ENCODE data around the gene TMUB2.

Gene TMUB2

GRCh38 chr17:44188576-44189403, 2.0 kb downstream of the TMUB2 start:
- Mint-ChIP-seq H3K36me3 (ENCODE audit: low read depth) (peaks cover 76% of the 10 kb centered on the region), H3K4me1 (ENCODE audit: low read depth) (peaks cover 71% of the 10 kb centered on the region), H3K27ac (peak overlapping the region; percentile 99), H3K9me3 (no peaks in the 10 kb centered on the region), H3K27me3 (no peaks in the 10 kb centered on the region), H3K4me3 (peak overlapping the region; percentile 99)
- intact Hi-C loops (cut with micrococcal nuclease), result loop anchor here (5.0 kb wide), 1 partner anchor 46 kb away; the partner anchor contains the start of gene HROB

GRCh38 chr17:44190481-44190880, 3.7 kb downstream of the TMUB2 start:
- H3K4me1 Mint-ChIP-seq (ENCODE audit: low read depth), result peaks cover 65% of the 10 kb centered on the region
- H3K27ac Mint-ChIP-seq, result no peak overlapping the region
- H3K27me3 Mint-ChIP-seq, result no peaks in the 10 kb centered on the region
- H3K9me3 Mint-ChIP-seq, result no peaks in the 10 kb centered on the region
- intact Hi-C loops (cut with micrococcal nuclease), result no loop called here
- no peak overlapping the region for H3K4me3 Mint-ChIP-seq
- peaks cover 84% of the 10 kb centered on the region for H3K36me3 Mint-ChIP-seq (ENCODE audit: low read depth)

- Mint-ChIP-seq H3K27me3 (no peaks in the 10 kb centered on the region), H3K4me3 (no peak overlapping the region), H3K9me3 (no peaks in the 10 kb centered on the region), H3K36me3 (ENCODE audit: low read depth) (peaks cover 89% of the 10 kb centered on the region), H3K4me1 (ENCODE audit: low read depth) (peaks cover 69% of the 10 kb centered on the region), H3K27ac (peak overlapping the region; percentile 82)
- intact Hi-C loops (cut with micrococcal nuclease), result no loop called here
These were observed 4.6 kb downstream of the TMUB2 start for GRCh38 chr17:44191369-44191768.

- H3K36me3 Mint-ChIP-seq (ENCODE audit: low read depth), result peaks cover 89% of the 10 kb centered on the region
- no peaks in the 10 kb centered on the region for H3K9me3 Mint-ChIP-seq
- H3K4me3 Mint-ChIP-seq, result peak overlapping the region; percentile 32
- H3K4me1 Mint-ChIP-seq (ENCODE audit: low read depth), result peaks cover 75% of the 10 kb centered on the region
- no peaks in the 10 kb centered on the region for H3K27me3 Mint-ChIP-seq
- intact Hi-C loops (cut with micrococcal nuclease), result no loop called here
- H3K27ac Mint-ChIP-seq, result peak overlapping the region; percentile 82
These were observed 5.2 kb downstream of the TMUB2 start for GRCh38 chr17:44191941-44192496.

GRCh38 chr17:44192750-44193149, 6.0 kb downstream of the TMUB2 start:
- intact Hi-C loops (cut with micrococcal nuclease), result no loop called here
- Mint-ChIP-seq H3K4me3 (no peak overlapping the region), H3K27ac (peak overlapping the region; percentile 82), H3K4me1 (ENCODE audit: low read depth) (peaks cover 82% of the 10 kb centered on the region), H3K36me3 (ENCODE audit: low read depth) (peaks cover 92% of the 10 kb centered on the region), H3K27me3 (no peaks in the 10 kb centered on the region), H3K9me3 (no peaks in the 10 kb centered on the region)

- no peaks in the 10 kb centered on the region for H3K27me3 Mint-ChIP-seq
- intact Hi-C loops (cut with micrococcal nuclease), result no loop called here
- H3K4me3 Mint-ChIP-seq, result no peak overlapping the region
- no peaks in the 10 kb centered on the region for H3K9me3 Mint-ChIP-seq
- peaks cover 81% of the 10 kb centered on the region for H3K4me1 Mint-ChIP-seq (ENCODE audit: low read depth)
- H3K27ac Mint-ChIP-seq, result peak overlapping the region; percentile 82
- H3K36me3 Mint-ChIP-seq (ENCODE audit: low read depth), result peaks cover 97% of the 10 kb centered on the region
These were observed 6.7 kb downstream of the TMUB2 start for GRCh38 chr17:44193326-44194084.

GRCh38 chr17:44197107-44197506, 10.3 kb downstream of the TMUB2 start:
- H3K4me1 Mint-ChIP-seq (ENCODE audit: low read depth), result peaks cover 72% of the 10 kb centered on the region
- H3K36me3 Mint-ChIP-seq (ENCODE audit: low read depth), result peaks cover 76% of the 10 kb centered on the region
- intact Hi-C loops (cut with micrococcal nuclease), result no loop called here
- peak overlapping the region; percentile 94 for H3K27ac Mint-ChIP-seq
- peak overlapping the region; percentile 83 for H3K4me3 Mint-ChIP-seq
- no peaks in the 10 kb centered on the region for H3K27me3 Mint-ChIP-seq
- no peaks in the 10 kb centered on the region for H3K9me3 Mint-ChIP-seq

- H3K4me1 Mint-ChIP-seq (ENCODE audit: low read depth), result peaks cover 72% of the 10 kb centered on the region
- no peaks in the 10 kb centered on the region for H3K27me3 Mint-ChIP-seq
- peak overlapping the region; percentile 94 for H3K27ac Mint-ChIP-seq
- intact Hi-C loops (cut with micrococcal nuclease), result no loop called here
- H3K36me3 Mint-ChIP-seq (ENCODE audit: low read depth), result peaks cover 66% of the 10 kb centered on the region
- H3K9me3 Mint-ChIP-seq, result no peaks in the 10 kb centered on the region
- H3K4me3 Mint-ChIP-seq, result peak overlapping the region; percentile 83
These were observed 11.4 kb downstream of the TMUB2 start for GRCh38 chr17:44197980-44198720.

- Mint-ChIP-seq H3K27me3 (no peaks in the 10 kb centered on the region), H3K4me1 (ENCODE audit: low read depth) (peaks cover 72% of the 10 kb centered on the region), H3K4me3 (peak overlapping the region; percentile 83), H3K27ac (peak overlapping the region; percentile 94), H3K36me3 (ENCODE audit: low read depth) (peaks cover 58% of the 10 kb centered on the region), H3K9me3 (no peaks in the 10 kb centered on the region)
- intact Hi-C loops (cut with micrococcal nuclease), result no loop called here
These were observed 12.2 kb downstream of the TMUB2 start for GRCh38 chr17:44198721-44199552.

GRCh38 chr17:44199553-44200477, 13.0 kb downstream of the TMUB2 start, which contains the start of gene ATXN7L3:
ATXN7L3 (minus strand) TSS chr17:44199884; CDS start chr17:44198070, 1,814 bp downstream.
- Mint-ChIP-seq H3K4me1 (ENCODE audit: low read depth) (peaks cover 75% of the 10 kb centered on the region), H3K36me3 (ENCODE audit: low read depth) (peaks cover 49% of the 10 kb centered on the region), H3K27me3 (no peaks in the 10 kb centered on the region), H3K9me3 (no peaks in the 10 kb centered on the region), H3K4me3 (peak within 1 kb of the TSS; percentile 92), H3K27ac (peak within 1 kb of the TSS; percentile 97)
- intact Hi-C loops (cut with micrococcal nuclease), result loop anchor here (1.0 to 10.0 kb wide), 3 partner anchors 14 to 305 kb away; partner anchors contain the start of genes GPATCH8, TMUB2 and UBTF

GRCh38 chr17:44200478-44201155, 13.8 kb downstream of the TMUB2 start:
- H3K27ac Mint-ChIP-seq, result peak overlapping the region; percentile 97
- H3K4me3 Mint-ChIP-seq, result peak overlapping the region; percentile 92
- peaks cover 41% of the 10 kb centered on the region for H3K36me3 Mint-ChIP-seq (ENCODE audit: low read depth)
- H3K27me3 Mint-ChIP-seq, result no peaks in the 10 kb centered on the region
- intact Hi-C loops (cut with micrococcal nuclease), result loop anchor here (1.0 to 10.0 kb wide), 3 partner anchors 14 to 304 kb away; partner anchors contain the start of genes GPATCH8, TMUB2 and UBTF
- H3K9me3 Mint-ChIP-seq, result no peaks in the 10 kb centered on the region
- H3K4me1 Mint-ChIP-seq (ENCODE audit: low read depth), result peaks cover 71% of the 10 kb centered on the region

Measured in dendritic cell treated with granulocyte-macrophage colony-stimulating factor and Interleukin-4, amounts not matched to agents 40 ng/mL and 50 ng/mL, for 4 days (primary cell).